Liver (tissue), 3 donors: ENCODE results near the gene ABCC10.

Source experiments
- FOXA1 ChIP-seq: IDR thresholded peaks from 2 replicates; pipeline ENCODE4 v1.6.1; 2016; ENCODE audit warnings: antibody characterized with exemption
- GABPA ChIP-seq, 2 donors: IDR thresholded peaks in 1 of 2; conservative IDR thresholded peaks in 1 of 2; 2 replicates each; pipeline ENCODE4 v1.6.1; 2016; ENCODE audit warnings: antibody characterized with exemption in 2 of 2, mild to moderate bottlenecking in 1 of 2, moderate library complexity in 1 of 2
- HNF4A ChIP-seq, 2 donors: conservative IDR thresholded peaks; 2 replicates each; pipeline ENCODE4 v1.6.1; 2016; ENCODE audit warnings: antibody characterized with exemption in 2 of 2, mild to moderate bottlenecking in 2 of 2
- RAD21 ChIP-seq, 2 donors: IDR thresholded peaks; 2 replicates each; pipeline ENCODE4 v1.6.1; 2016; ENCODE audit warnings: antibody characterized with exemption in 2 of 2, mild to moderate bottlenecking in 2 of 2
- RXRA ChIP-seq, 2 donors: IDR thresholded peaks; 2 replicates each; pipeline ENCODE4 v1.6.1; 2017 to 2018; ENCODE audit warnings: antibody characterized with exemption in 2 of 2, mild to moderate bottlenecking in 1 of 2
- TAF1 ChIP-seq: conservative IDR thresholded peaks from 2 replicates; pipeline ENCODE4 v1.6.1; 2016; ENCODE audit warnings: antibody characterized with exemption, mild to moderate bottlenecking
- TF ChIP-seq, protein P1 (sequence below): fragments of 150-350 bp; IDR thresholded peaks from 2 replicates; pipeline ENCODE4 v1.5.1; 2017; ENCODE audit warnings: improper control_type of control experiment, low read depth, low read length; ENCODE audit not compliant: missing input control
- TF ChIP-seq, protein P2 (sequence below): IDR thresholded peaks from 2 replicates; pipeline ENCODE4 v1.6.1; 2016; ENCODE audit warnings: antibody characterized with exemption
- TF ChIP-seq, protein P3 (sequence below): IDR thresholded peaks from 2 replicates; pipeline ENCODE4 v1.6.1; 2016; ENCODE audit warnings: antibody characterized with exemption
- donor health status: healthy.
- donor health status: healthy.

DNA sequence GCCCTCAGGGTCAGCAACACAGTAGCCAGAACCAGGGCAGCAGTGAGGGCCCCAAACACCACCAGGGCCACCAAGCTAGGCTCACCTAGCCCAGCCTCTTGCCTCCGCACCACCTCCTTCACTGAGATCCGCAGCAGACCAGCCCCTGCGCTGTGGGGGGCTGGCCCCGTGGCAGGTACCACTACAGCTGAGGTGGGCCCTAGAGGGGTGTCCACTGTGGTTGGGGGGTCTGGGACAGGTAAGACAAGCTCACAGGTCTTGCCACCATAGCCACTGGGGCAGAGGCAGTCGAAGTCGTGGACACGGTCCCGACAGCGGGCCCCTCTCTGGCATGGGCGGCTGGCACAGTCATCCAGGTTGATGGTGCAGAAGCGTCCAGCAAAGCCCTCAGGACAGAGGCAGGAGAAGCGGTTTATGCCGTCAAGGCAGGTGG lies 23.4 kb downstream of the ABCC10 start:
- TF ChIP-seq TAF1 (no peak), RAD21 (IDR thresholded peaks at IDR 0.05) (no peak), HNF4A (conservative IDR thresholded peaks at IDR 0.05) (no peak), RXRA (IDR thresholded peaks at IDR 0.05) (no peak), GABPA (IDR thresholded peaks at IDR 0.05 in 1 of 2, conservative IDR thresholded peaks at IDR 0.05 in 1 of 2) (no peak), FOXA1 (no peak)
- TF ChIP-seq, protein P1, sequence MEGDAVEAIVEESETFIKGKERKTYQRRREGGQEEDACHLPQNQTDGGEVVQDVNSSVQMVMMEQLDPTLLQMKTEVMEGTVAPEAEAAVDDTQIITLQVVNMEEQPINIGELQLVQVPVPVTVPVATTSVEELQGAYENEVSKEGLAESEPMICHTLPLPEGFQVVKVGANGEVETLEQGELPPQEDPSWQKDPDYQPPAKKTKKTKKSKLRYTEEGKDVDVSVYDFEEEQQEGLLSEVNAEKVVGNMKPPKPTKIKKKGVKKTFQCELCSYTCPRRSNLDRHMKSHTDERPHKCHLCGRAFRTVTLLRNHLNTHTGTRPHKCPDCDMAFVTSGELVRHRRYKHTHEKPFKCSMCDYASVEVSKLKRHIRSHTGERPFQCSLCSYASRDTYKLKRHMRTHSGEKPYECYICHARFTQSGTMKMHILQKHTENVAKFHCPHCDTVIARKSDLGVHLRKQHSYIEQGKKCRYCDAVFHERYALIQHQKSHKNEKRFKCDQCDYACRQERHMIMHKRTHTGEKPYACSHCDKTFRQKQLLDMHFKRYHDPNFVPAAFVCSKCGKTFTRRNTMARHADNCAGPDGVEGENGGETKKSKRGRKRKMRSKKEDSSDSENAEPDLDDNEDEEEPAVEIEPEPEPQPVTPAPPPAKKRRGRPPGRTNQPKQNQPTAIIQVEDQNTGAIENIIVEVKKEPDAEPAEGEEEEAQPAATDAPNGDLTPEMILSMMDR: no peak
- TF ChIP-seq, protein P2, sequence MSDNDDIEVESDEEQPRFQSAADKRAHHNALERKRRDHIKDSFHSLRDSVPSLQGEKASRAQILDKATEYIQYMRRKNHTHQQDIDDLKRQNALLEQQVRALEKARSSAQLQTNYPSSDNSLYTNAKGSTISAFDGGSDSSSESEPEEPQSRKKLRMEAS: no peak
- TF ChIP-seq, protein P3, sequence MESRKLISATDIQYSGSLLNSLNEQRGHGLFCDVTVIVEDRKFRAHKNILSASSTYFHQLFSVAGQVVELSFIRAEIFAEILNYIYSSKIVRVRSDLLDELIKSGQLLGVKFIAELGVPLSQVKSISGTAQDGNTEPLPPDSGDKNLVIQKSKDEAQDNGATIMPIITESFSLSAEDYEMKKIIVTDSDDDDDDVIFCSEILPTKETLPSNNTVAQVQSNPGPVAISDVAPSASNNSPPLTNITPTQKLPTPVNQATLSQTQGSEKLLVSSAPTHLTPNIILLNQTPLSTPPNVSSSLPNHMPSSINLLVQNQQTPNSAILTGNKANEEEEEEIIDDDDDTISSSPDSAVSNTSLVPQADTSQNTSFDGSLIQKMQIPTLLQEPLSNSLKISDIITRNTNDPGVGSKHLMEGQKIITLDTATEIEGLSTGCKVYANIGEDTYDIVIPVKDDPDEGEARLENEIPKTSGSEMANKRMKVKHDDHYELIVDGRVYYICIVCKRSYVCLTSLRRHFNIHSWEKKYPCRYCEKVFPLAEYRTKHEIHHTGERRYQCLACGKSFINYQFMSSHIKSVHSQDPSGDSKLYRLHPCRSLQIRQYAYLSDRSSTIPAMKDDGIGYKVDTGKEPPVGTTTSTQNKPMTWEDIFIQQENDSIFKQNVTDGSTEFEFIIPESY: no peak
